ENCODE measurements around the gene SUZ12. TPM values are rescaled to one million over a fixed set of nuclear protein-coding genes. Genes with fewer than 3 reads are reported as not detected.
"Not testable (repeated sequence)": the region's sequence is repeated elsewhere in the genome, so short reads cannot be mapped to it uniquely, and the experiment has no call there.

Gene SUZ12
- total RNA-seq, 1 donor from 2014 or later: 81.1 TPM

DNA sequence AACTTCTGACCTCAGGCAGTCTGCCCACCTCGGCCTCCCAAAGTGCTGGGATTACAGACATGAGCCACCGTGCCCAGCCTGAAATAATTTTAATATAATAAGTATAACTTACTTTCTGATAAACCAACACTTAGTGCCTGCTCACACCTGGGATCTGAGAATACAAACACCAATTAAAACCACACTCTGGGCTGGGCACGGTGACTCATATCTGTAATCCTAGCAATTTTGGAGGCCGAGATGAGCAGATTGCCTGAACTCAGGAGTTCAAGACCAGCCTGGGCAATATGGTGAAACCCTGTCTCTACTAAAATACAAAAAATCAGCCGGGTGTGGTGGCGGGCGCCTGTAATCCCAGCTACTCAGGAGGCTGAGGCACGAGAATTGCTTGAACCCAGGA, 55.0 kb downstream of the SUZ12 start:
- peaks cover 41% of the 10 kb centered on the region for H3K36me3 Mint-ChIP-seq (ENCODE audit: low read depth)
- DNase-seq; H3K9me3 Mint-ChIP-seq; H3K27ac Mint-ChIP-seq; H3K4me1 Mint-ChIP-seq; H3K4me3 Mint-ChIP-seq; intact Hi-C loops (cut with micrococcal nuclease); H3K27me3 Mint-ChIP-seq: not testable (repeated sequence)

- Mint-ChIP-seq H3K9me3 (no peaks in the 10 kb centered on the region), H3K27me3 (no peaks in the 10 kb centered on the region), H3K36me3 (ENCODE audit: low read depth) (peaks cover 41% of the 10 kb centered on the region), H3K4me3 (no peak overlapping the region), H3K27ac (no peak overlapping the region), H3K4me1 (no peaks in the 10 kb centered on the region)
- peak; percentile 34 for DNase-seq
- intact Hi-C loops (cut with micrococcal nuclease): no loop called here
These were observed 60.2 kb downstream of the SUZ12 start for GRCh38 chr17:31997005-31997404.

DNA sequence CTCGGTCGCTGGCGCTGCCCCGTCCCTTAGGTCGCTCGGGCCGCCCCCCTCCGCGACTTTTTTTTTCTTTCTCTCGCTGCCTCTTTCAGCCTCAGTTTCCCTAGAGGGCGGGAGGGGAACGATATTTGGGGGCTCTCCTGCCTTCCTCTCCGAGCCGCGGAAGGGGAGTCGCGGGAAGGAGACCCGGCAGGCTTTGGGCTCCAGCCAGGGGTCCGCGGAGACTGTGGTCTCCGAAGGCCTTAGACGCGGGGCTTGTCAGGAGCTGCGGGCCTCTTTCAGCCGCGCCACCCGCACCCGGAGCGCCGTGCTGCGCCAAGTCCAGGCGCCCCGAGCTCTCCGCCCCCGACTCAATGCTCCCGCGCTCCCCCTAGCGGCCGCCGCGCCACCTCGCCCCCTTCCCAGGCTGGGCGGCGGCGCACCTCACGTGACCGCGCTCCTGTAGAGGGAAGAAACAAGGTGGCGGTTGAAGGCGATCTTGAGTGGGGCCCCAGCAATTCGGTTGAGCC, 70.2 kb downstream of the SUZ12 start, which contains the start of gene LRRC37B:
Gene LRRC37B (plus strand): TSS at position 427 of the 506 bp plus-strand sequence. CDS start 14,010 bp downstream, outside the sequence.
- peak within 1 kb of the TSS; percentile 90 for H3K27ac Mint-ChIP-seq
- H3K36me3 Mint-ChIP-seq (ENCODE audit: low read depth): peaks cover 17% of the 10 kb centered on the region
- peaks cover 30% of the 10 kb centered on the region for H3K4me1 Mint-ChIP-seq
- H3K4me3 Mint-ChIP-seq: peak within 1 kb of the TSS; percentile 91
- DNase-seq: peak; percentile 98
- intact Hi-C loops (cut with micrococcal nuclease): loop anchor here (10.0 kb wide), 1 partner anchor 348 kb away; the partner anchor contains the start of gene ZNF207
- no peaks in the 10 kb centered on the region for H3K9me3 Mint-ChIP-seq
- H3K27me3 Mint-ChIP-seq: no peaks in the 10 kb centered on the region

DNA sequence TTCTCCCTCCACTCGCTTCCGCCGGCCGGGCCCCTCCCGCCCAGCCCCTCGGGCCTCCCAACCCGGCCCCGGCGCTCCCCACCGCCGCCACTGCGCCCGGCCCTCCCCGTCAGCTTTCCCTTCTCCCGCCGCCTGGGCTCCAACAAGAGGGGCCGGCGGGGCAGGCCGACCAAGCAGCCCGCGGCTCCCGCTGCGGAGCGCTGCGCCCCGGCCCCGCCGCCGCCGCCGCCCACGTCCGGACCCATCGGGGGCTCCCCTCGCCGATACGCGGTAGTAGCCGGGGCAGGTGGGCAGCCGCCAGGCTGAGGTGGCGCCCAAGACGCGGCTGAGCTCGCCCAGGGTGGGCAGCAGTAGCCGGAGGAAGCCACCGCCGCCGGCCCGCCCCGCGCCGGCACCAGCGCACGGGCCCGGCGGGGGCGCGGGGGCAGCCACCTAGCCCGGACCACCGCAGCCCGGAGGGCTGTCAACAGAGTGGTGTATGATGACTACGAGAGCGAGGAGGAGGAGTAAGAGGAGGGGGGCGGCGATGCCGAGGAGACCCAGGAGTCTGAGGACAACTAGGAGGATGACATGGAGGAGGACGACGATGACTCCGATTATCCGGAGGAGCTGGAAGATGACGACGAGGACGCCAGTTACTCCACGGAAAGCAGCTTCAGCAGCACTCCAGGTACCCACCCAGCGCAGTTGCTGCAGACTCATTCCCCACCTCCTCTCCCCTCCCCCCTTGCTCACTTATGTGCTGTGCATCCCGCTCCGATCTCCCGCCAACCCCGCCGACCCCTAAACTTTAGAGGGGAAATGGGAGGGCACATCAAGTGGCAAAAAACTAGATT, 70.9 kb downstream of the SUZ12 start:
- peak; percentile 85 for DNase-seq
- Mint-ChIP-seq H3K4me3 (peak overlapping the region; percentile 91), H3K27me3 (no peaks in the 10 kb centered on the region), H3K36me3 (ENCODE audit: low read depth) (peaks cover 19% of the 10 kb centered on the region), H3K9me3 (no peaks in the 10 kb centered on the region), H3K4me1 (peaks cover 31% of the 10 kb centered on the region), H3K27ac (peak overlapping the region; percentile 90)
- intact Hi-C loops (cut with micrococcal nuclease): loop anchor here (2.0 to 10.0 kb wide), 2 partner anchors 135 to 347 kb away; partner anchors contain the start of genes RHOT1 and ZNF207

DNA sequence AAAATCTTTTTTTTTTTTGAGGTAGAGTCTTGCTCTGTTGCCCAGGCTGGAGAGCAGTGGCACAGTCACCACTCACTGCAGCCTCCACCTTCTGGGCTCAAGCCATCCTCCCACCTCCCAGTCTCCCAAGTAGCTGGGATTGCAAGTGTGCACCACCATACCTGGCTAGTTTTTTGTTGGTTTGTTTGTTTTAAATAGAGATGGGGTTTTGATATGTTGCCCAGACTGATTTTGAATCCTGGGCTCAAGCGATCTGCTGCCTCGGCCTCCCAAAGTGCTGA, 72.4 kb downstream of the SUZ12 start:
- no peaks in the 10 kb centered on the region for H3K27me3 Mint-ChIP-seq
- H3K36me3 Mint-ChIP-seq (ENCODE audit: low read depth): peaks cover 20% of the 10 kb centered on the region
- no peaks in the 10 kb centered on the region for H3K9me3 Mint-ChIP-seq
- DNase-seq: peak; percentile 50
- peak overlapping the region; percentile 91 for H3K4me3 Mint-ChIP-seq
- H3K27ac Mint-ChIP-seq: peak overlapping the region; percentile 90
- intact Hi-C loops (cut with micrococcal nuclease): loop anchor here (2.0 to 10.0 kb wide), 2 partner anchors 134 to 346 kb away; partner anchors contain the start of genes RHOT1 and ZNF207
- H3K4me1 Mint-ChIP-seq: peaks cover 32% of the 10 kb centered on the region

DNA sequence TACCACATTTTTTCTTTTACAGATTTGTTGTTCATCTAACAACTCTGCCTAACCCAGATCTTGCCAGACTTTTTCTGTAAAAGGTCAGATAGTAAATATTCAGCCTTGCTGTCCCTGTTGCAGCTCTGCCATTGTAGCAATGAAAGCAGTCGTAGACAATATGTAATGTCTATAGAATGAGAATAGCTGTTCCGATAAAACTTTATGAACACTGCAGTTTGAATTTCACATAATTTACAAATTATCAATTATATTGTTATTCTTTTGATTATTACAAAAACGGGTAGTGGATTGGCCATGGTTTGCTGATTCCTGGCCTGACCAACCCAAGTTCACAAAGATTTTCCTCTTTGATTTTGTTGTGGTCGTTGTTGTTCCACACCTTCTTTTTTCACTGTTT, 73.3 kb downstream of the SUZ12 start:
- H3K27ac Mint-ChIP-seq: no peak overlapping the region
- peaks cover 33% of the 10 kb centered on the region for H3K4me1 Mint-ChIP-seq
- no peaks in the 10 kb centered on the region for H3K27me3 Mint-ChIP-seq
- no peaks in the 10 kb centered on the region for H3K9me3 Mint-ChIP-seq
- DNase-seq: no peak
- peak overlapping the region; percentile 91 for H3K4me3 Mint-ChIP-seq
- intact Hi-C loops (cut with micrococcal nuclease): no loop called here
- H3K36me3 Mint-ChIP-seq (ENCODE audit: low read depth): peaks cover 20% of the 10 kb centered on the region

- Mint-ChIP-seq H3K27me3 (no peaks in the 10 kb centered on the region), H3K27ac (peak overlapping the region; percentile 70), H3K9me3 (no peaks in the 10 kb centered on the region), H3K36me3 (ENCODE audit: low read depth) (peaks cover 34% of the 10 kb centered on the region), H3K4me3 (no peak overlapping the region), H3K4me1 (peaks cover 37% of the 10 kb centered on the region)
- peak; percentile 47 for DNase-seq
- intact Hi-C loops (cut with micrococcal nuclease): no loop called here
These were observed 78.6 kb downstream of the SUZ12 start for GRCh38 chr17:32015245-32016013.

DNA sequence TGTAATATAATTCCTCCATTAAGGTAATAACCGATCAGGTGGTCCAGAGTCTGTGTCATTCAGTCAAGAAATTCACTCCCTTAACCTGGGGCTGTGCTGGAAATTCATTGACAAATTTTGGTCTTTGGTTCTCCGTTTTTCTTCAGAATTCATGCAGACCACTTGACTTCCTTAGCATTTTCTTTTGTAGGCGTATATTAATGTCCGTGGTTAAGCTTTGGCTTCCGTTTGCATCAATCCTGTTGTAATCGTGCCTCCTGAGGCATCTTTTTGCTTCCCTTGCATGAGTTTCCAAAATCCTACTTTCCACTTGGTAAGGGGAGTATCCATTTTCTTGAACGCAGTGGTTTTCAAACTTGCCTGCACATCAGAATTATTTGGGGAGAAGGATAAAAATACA, 79.4 kb downstream of the SUZ12 start:
- DNase-seq: peak; percentile 55
- H3K36me3 Mint-ChIP-seq (ENCODE audit: low read depth): peaks cover 31% of the 10 kb centered on the region
- intact Hi-C loops (cut with micrococcal nuclease): no loop called here
- peak overlapping the region; percentile 51 for H3K27ac Mint-ChIP-seq
- peaks cover 33% of the 10 kb centered on the region for H3K4me1 Mint-ChIP-seq
- H3K27me3 Mint-ChIP-seq: no peaks in the 10 kb centered on the region
- no peaks in the 10 kb centered on the region for H3K9me3 Mint-ChIP-seq
- peak overlapping the region; percentile 44 for H3K4me3 Mint-ChIP-seq

GRCh38 chr17:32019228-32019627, 82.4 kb downstream of the SUZ12 start:
- H3K9me3 Mint-ChIP-seq: no peaks in the 10 kb centered on the region

DNA sequence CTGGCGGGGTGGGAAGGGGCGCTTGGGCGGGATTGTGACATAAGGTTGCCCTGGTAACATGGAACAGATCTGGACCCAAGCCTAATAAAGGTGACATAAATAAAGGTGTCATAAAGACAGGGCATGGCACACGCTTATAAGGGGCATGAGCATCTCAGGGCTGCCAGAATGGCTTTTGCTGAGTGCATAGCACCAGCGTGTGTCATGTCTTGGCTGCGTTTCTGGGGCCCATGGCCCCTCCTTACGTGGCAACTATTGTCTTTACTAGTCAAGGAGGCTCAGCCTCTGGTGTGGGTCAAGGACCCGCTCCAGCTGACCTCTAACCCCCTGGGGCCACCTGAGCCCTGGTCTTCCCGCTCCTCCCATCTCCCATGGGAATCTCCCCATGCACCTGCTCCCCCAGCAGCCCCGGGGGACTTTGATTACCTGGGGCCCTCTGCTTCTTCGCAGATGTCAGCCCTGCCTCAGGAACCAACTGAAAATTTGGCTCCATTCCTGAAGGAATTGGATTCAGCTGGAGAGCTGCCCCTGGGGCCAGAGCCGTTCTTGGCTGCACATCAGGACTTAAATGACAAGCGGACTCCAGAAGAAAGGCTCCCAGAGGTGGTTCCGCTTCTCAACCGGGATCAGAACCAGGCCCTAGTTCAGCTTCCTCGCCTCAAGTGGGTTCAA, 84.3 kb downstream of the SUZ12 start:
- Mint-ChIP-seq H3K36me3 (ENCODE audit: low read depth) (peaks cover 38% of the 10 kb centered on the region), H3K27ac (no peak overlapping the region), H3K4me3 (no peak overlapping the region), H3K9me3 (no peaks in the 10 kb centered on the region), H3K27me3 (no peaks in the 10 kb centered on the region), H3K4me1 (peaks cover 19% of the 10 kb centered on the region)
- intact Hi-C loops (cut with micrococcal nuclease): no loop called here
- DNase-seq: no peak

More at GRCh38 chr17:32019228-32019627, 82.4 kb downstream of the SUZ12 start:
- intact Hi-C loops (cut with micrococcal nuclease): no loop called here
- Mint-ChIP-seq H3K4me3 (no peak overlapping the region), H3K27me3 (no peaks in the 10 kb centered on the region), H3K36me3 (ENCODE audit: low read depth) (peaks cover 38% of the 10 kb centered on the region), H3K4me1 (peaks cover 24% of the 10 kb centered on the region), H3K27ac (no peak overlapping the region)
- DNase-seq: no peak

- peaks cover 14% of the 10 kb centered on the region for H3K4me1 Mint-ChIP-seq
- DNase-seq: no peak
- H3K27me3 Mint-ChIP-seq: no peaks in the 10 kb centered on the region
- H3K4me3 Mint-ChIP-seq: no peak overlapping the region
- no peak overlapping the region for H3K27ac Mint-ChIP-seq
- intact Hi-C loops (cut with micrococcal nuclease): no loop called here
- H3K9me3 Mint-ChIP-seq: no peaks in the 10 kb centered on the region
- peaks cover 36% of the 10 kb centered on the region for H3K36me3 Mint-ChIP-seq (ENCODE audit: low read depth)
These were observed 84.8 kb downstream of the SUZ12 start for GRCh38 chr17:32021615-32021955.

- DNase-seq; H3K27ac Mint-ChIP-seq; H3K27me3 Mint-ChIP-seq; H3K4me1 Mint-ChIP-seq; intact Hi-C loops (cut with micrococcal nuclease); H3K9me3 Mint-ChIP-seq; H3K4me3 Mint-ChIP-seq: not testable (repeated sequence)
- peaks cover 33% of the 10 kb centered on the region for H3K36me3 Mint-ChIP-seq (ENCODE audit: low read depth)
These were observed 85.7 kb downstream of the SUZ12 start for GRCh38 chr17:32022554-32022953.

DNA sequence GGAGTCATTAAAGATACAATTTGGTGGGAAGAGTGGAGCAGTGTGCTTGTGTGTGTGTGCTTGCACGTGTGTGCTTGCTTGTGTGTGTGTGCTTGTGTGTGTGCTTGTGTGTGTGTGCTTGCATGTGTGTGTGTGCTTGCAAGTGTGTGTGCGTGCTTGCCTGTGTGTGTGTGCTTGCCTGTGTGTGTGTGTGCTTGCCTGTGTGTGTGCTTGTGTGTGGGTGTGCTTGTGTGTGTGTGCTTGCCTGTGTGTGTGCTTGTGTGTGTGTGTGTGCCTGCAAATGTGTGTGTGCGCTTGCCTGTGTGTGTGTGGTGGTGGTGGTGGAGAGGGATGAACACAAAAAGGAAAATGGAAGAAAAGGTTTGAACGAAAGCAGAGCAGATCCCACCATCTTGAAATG, 90.5 kb downstream of the SUZ12 start:
- H3K27ac Mint-ChIP-seq, H3K4me3 Mint-ChIP-seq, H3K4me1 Mint-ChIP-seq: not testable (repeated sequence)

More for the DNA sequence above, 90.5 kb downstream of the SUZ12 start:
- H3K27me3 Mint-ChIP-seq; intact Hi-C loops (cut with micrococcal nuclease); H3K36me3 Mint-ChIP-seq (ENCODE audit: low read depth); DNase-seq; H3K9me3 Mint-ChIP-seq: not testable (repeated sequence)
